Activated naive CD8-positive, alpha-beta T cell treated with anti-CD3 and anti-CD28 coated beads, Interleukin-2, amount 50 U/mL, for 24 hours (primary cell): Measurements from ENCODE around the gene NIPBL.

Experiments used
- ATAC-seq: fragments of 150-1000 bp; cut with Tn5 transposase; one replicate; pipeline ENCODE4 v1.10.0; 2021
- DNase-seq: peaks from one replicate; pipeline ENCODE4 v3.0.0; 2021
- H3K27ac Mint-ChIP-seq: one replicate; pipeline ENCODE4 v1.8.0; 2021; ENCODE audit warnings: mild to moderate bottlenecking, mixed read lengths
- H3K27me3 Mint-ChIP-seq: one replicate; pipeline ENCODE4 v1.8.0; 2021; ENCODE audit warnings: mixed read lengths
- H3K36me3 Mint-ChIP-seq: one replicate; pipeline ENCODE4 v1.8.0; 2021; ENCODE audit warnings: low read depth, mixed read lengths
- H3K4me1 Mint-ChIP-seq: one replicate; pipeline ENCODE4 v1.8.0; 2021; ENCODE audit warnings: mixed read lengths
- H3K4me3 Mint-ChIP-seq: one replicate; pipeline ENCODE4 v1.8.0; 2021; ENCODE audit warnings: mild to moderate bottlenecking, moderate library complexity, mixed read lengths
- H3K9me3 Mint-ChIP-seq: one replicate; pipeline ENCODE4 v1.8.0; 2021; ENCODE audit warnings: mixed read lengths

NIPBL gene

DNA sequence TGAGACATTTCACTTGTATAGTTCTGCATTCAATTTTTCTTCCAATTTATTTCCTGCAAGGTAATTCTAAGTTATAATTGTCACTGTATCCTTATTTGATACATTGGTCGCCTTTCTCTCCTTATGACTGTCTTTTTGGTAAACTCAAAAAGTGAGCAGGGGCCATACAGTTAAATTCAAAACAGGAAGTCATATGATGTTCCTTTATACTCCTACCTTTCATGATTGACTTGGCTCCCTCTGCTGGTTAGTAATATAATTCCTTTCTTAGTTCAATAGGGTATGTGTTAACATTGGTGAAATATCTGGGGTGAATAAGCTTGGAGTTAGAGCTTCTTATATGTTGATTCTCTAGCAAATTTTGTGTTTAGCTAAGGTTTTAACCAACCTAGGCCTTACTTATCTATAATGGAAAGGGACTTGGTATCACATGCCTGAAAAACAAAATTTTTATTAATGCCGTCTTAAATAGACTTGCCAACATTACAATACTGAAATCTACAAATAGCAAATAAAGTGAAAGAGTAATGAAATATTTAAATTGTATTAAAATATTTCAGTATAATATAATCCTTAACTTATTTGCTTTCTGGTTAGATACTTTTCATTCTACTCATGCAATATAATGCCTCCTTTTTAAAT, 6.0 kb upstream of the NIPBL start:
- ATAC-seq: peak; percentile 87
- Mint-ChIP-seq H3K4me3 (no peak overlapping the region), H3K27me3 (no peaks in the 10 kb centered on the region), H3K9me3 (peaks cover 4% of the 10 kb centered on the region), H3K4me1 (peaks cover 38% of the 10 kb centered on the region), H3K36me3 (peaks cover 15% of the 10 kb centered on the region), H3K27ac (no peak overlapping the region)
- DNase-seq: no peak

DNA sequence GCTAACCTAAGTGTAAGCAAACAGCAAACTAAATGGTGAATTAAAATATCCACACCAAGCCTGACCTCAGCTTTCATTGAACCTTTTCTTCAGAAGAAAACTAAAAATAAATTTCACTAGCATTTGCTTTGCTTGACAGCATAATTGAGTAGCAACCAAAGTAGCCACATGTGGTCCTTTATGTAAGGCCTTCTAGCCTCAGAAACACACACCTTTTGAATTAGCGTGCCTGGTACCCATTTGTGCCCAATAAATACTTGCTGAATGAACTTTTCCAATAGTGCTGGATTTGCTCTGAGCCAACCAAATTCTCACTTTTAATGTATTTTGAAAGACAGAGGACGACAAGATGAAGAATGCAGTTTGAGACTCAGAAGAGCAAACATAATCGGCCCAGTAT, 2.1 kb upstream of the NIPBL start:
- Mint-ChIP-seq H3K4me1 (peaks cover 50% of the 10 kb centered on the region), H3K9me3 (no peaks in the 10 kb centered on the region)

DNA sequence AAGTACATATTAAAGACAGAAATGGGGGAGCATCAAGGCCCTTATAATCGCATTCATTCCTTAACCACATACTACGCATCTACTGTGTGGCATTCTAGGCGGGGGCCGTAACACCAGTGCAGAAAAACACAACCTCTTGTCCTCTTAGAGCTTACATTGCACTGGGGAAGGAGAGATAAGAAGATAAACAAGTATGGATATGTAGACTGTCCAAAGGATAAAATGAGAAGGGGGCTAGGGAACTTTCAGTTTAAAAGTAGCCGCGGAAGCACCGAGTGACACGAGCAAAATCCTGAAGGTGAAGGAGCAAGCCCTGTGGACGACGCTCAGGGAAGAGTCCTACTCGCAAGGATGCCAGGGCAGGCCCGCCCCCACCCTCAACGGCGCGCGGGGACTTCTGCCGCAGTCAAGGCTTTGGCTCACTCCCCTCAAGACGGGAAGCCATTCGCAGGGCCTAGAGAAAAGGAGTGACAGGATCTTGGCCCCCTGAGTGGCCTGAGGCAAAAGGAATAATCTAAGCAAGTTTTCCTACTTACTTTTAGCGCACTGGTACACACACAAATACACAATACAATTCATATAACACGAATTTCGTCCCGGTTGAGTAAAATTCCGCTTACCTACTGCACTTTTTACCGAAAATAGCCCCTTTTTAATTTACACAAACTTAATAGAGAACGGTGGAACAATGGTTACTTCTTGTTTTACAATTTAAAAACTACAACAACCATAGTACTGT, 1.3 kb upstream of the NIPBL start:
- ATAC-seq (peak; percentile 16), DNase-seq (peak; percentile 65)
- peak overlapping the region; percentile 98 for H3K27ac Mint-ChIP-seq
- peak overlapping the region; percentile 89 for H3K4me3 Mint-ChIP-seq
- H3K27me3 Mint-ChIP-seq: no peaks in the 10 kb centered on the region
- H3K4me1 Mint-ChIP-seq: peaks cover 51% of the 10 kb centered on the region
- H3K9me3 Mint-ChIP-seq: no peaks in the 10 kb centered on the region
- peaks cover 11% of the 10 kb centered on the region for H3K36me3 Mint-ChIP-seq

More for the DNA sequence above, 2.1 kb upstream of the NIPBL start:
- Mint-ChIP-seq H3K4me3 (peak overlapping the region; percentile 89), H3K27me3 (no peaks in the 10 kb centered on the region), H3K27ac (peak overlapping the region; percentile 24), H3K36me3 (peaks cover 11% of the 10 kb centered on the region)
- no peak for DNase-seq
- no peak for ATAC-seq

DNA sequence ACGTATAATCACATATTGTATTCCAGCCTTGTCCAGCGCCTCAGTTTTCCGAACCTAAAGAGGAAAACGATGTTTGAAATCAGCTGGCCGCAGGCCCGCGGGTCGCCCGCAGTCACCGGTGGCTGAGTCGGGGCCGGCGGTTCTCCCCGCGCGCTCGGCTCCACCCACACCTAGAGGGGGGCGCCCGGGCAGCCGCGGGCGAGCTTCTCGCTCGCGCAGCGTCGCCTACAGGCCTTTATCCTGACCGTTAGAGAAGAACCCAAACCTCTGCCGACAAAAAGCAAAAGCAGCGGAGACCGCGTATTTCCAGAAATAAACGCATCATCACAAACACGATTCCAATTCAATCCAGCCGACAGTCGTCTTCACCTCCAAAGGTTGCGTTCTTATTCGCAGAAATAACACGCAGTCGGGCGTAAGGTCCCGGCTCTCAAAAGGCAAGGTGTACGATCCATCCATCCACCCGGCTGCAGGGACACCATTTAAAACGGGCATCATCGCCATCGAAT, 725 bp upstream of the NIPBL start:
- peak overlapping the region; percentile 89 for H3K4me3 Mint-ChIP-seq
- H3K27ac Mint-ChIP-seq: peak overlapping the region; percentile 98
- ATAC-seq (peak; percentile 66), DNase-seq (peak; percentile 76)
- H3K9me3 Mint-ChIP-seq: no peaks in the 10 kb centered on the region
- no peaks in the 10 kb centered on the region for H3K27me3 Mint-ChIP-seq
- H3K36me3 Mint-ChIP-seq: peaks cover 9% of the 10 kb centered on the region
- H3K4me1 Mint-ChIP-seq: peaks cover 52% of the 10 kb centered on the region

DNA sequence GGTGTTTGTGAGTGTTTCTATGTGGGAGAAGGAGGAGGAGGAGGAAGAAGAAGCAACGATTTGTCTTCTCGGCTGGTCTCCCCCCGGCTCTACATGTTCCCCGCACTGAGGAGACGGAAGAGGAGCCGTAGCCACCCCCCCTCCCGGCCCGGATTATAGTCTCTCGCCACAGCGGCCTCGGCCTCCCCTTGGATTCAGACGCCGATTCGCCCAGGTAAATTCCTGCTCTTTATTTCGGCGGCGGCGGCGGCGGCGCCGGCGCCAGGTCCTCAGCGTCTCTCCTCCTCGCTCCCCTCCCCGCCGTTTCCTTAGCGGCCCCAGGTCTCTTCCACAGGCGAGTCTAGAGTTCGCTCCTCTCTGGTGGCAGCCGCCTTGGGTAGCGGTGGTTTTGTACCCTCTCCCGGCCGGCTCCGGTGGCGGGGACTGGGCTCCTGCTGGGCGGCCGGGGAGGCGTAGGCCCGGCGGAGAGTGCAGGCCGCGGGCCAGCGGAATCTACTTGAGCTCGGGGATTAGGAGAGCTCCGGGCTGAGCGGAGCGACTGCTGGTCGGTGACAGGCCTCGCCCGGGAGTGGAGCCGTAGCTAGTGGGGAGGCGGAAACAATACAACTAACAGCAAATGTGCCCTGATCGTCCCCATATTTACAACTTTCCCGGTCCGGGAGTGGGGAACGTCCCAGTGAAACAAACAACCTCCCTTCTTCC, 547 bp downstream of the NIPBL start:
- Mint-ChIP-seq H3K36me3 (peaks cover 9% of the 10 kb centered on the region), H3K27me3 (no peaks in the 10 kb centered on the region), H3K27ac (peak overlapping the region; percentile 98), H3K9me3 (no peaks in the 10 kb centered on the region), H3K4me3 (peak overlapping the region; percentile 89), H3K4me1 (peaks cover 57% of the 10 kb centered on the region)
- ATAC-seq: peak; percentile 45
- DNase-seq: peak; percentile 59

DNA sequence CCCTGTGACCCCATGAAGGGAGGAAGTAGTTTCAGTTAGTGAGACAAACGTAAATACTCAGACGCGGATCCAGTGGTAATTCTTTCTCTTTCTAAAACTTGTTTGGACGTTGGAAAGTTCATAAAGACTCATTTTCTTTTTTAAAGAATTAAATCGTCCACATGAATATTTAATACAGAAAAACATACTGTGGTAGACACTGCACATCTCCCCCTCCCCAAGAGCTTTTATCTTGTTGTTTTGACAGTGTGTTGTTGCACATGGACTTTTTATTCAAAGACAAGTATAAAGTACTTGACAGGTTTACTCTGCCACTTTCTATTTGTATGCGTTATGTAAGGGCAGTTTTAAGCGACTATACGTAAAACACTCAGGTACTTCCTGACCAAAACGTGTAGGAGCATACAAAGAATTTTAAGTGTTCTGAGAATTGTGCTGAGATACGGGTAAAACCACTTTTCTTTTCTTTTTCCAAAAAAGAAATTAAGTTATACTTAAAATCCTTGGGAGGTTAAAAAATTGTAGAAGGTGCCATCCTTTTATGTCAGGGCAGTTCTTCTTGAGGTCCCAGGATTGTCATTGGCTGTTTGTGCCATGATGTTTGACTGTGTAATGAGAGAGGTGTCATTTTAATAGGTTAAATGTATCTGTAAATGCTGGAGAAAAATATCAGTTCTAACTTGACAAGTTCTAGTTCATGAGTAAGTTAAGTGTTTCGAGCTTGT, 1.3 kb downstream of the NIPBL start:
- ATAC-seq: peak; percentile 13
- Mint-ChIP-seq H3K36me3 (peaks cover 7% of the 10 kb centered on the region), H3K4me1 (peaks cover 59% of the 10 kb centered on the region)

DNA sequence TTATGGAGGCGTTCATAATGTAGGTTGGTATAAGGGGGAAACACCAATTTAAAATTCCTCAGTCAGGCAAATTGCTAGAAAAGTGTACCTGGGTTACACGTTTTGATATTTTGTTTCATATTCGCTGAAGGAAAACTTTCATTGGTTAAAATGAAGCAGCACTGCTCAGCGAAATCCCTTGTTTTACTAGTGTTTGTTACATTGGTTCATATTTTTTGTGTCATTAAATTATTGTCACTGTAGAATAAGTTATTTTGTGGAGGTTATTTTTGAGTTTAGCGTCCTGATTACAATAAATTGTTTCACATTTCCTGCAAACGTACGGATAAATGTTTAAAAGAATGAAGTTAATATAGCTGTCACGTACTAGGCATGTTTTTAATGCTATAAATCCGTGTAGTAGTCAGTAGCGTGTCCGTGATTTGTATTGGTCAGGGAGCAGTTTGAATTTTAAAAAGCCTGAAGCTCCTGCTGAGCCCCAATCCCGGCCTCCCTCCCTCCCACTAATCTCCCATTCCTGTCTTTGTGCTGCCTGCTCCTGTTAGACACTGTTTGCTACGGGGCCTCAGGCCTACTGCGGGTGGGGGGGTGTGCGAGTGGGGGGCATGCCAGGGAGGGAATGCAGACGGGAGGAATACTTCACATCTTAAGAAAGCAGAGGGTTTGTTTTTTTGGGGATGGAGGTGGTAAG, 2.0 kb downstream of the NIPBL start:
- peaks cover 7% of the 10 kb centered on the region for H3K36me3 Mint-ChIP-seq
- H3K9me3 Mint-ChIP-seq: no peaks in the 10 kb centered on the region
- ATAC-seq: no peak
- peaks cover 53% of the 10 kb centered on the region for H3K4me1 Mint-ChIP-seq
- peak overlapping the region; percentile 98 for H3K27ac Mint-ChIP-seq
- DNase-seq: no peak
- peak overlapping the region; percentile 89 for H3K4me3 Mint-ChIP-seq
- no peaks in the 10 kb centered on the region for H3K27me3 Mint-ChIP-seq

More for the DNA sequence above, 1.3 kb downstream of the NIPBL start:
- H3K27ac Mint-ChIP-seq: peak overlapping the region; percentile 98
- H3K9me3 Mint-ChIP-seq: no peaks in the 10 kb centered on the region
- H3K4me3 Mint-ChIP-seq: peak overlapping the region; percentile 89
- DNase-seq: no peak
- no peaks in the 10 kb centered on the region for H3K27me3 Mint-ChIP-seq

DNA sequence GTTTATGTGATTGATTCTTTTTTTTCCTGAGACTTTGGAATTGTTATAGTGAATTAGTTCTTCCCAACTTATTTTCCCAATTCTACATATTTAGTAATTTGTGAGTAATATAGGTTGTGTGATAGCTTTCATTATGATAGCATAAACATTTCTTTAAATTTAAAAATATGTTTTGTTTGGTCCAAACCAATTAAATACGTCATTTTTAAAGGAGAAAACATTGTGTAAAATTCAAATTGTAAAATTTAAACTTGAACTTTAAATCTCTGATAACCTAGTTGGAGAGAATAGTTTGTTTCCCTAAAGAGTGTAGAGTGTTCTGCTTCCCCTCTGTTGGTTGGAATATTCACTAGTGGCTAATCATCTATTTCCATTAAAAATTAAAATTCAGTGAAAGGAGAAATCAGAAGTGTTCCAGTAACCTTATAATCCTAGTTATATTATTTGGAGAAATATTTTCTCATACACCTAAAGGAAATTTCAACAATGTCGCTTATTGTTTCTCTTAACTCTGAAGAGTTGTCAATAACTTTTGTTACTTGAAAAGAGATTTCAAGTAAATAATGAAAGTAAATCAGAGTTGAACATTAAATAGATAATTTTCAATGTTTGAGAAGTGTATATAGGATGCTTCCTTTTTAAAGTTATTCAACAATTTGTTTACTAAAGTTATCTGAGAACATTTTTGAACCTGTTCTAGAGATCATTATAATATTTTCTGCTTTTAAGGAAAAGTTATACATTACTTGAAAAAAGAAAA, 2.9 kb downstream of the NIPBL start:
- H3K36me3 Mint-ChIP-seq: peaks cover 7% of the 10 kb centered on the region
- H3K4me3 Mint-ChIP-seq: peak overlapping the region; percentile 89
- peaks cover 52% of the 10 kb centered on the region for H3K4me1 Mint-ChIP-seq
- peak overlapping the region; percentile 98 for H3K27ac Mint-ChIP-seq
- H3K9me3 Mint-ChIP-seq: no peaks in the 10 kb centered on the region
- no peaks in the 10 kb centered on the region for H3K27me3 Mint-ChIP-seq
- ATAC-seq (no peak), DNase-seq (no peak)

DNA sequence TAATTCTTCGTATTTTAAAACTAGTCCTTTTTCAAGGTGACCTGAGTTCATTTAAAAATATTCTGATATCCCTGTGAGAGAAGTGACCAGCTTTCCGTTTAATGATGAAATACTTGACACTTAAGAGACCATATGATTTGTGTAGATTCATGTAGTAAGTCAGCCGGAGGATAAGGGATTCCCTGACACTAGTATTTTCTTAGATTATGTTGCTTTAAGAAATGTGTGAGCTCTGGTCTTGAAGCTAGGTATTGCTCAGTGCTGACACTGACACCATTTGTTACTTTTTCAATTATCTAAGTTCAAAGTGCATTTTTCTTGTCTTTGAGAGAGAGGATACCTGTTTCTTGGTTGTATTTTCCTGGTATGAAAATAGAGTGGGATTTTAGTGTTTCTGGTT, 4.2 kb downstream of the NIPBL start:
- H3K27ac Mint-ChIP-seq: no peak overlapping the region
- H3K36me3 Mint-ChIP-seq: peaks cover 6% of the 10 kb centered on the region
- no peaks in the 10 kb centered on the region for H3K9me3 Mint-ChIP-seq
- H3K4me1 Mint-ChIP-seq: peaks cover 56% of the 10 kb centered on the region
- DNase-seq (no peak), ATAC-seq (no peak)
- no peaks in the 10 kb centered on the region for H3K27me3 Mint-ChIP-seq
- peak overlapping the region; percentile 19 for H3K4me3 Mint-ChIP-seq

DNA sequence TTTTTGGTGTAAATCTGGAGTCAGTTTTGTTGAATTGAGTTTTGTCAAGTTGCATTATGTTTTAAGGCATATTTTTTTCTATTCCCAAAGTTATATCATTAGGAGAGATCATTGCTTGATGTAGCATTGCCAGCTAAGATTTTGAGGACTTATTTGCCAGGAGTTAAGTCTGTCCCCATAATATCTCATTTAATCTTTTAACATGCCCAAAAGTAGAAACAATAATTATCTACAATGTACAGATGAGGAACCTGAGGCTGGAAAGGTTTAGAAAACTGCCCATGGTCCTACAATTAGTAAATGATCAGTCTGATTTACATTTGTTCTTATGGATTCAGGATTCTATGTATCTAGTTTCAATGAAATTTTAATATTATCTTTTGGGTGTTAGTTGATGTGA, 4.7 kb downstream of the NIPBL start:
- peaks cover 6% of the 10 kb centered on the region for H3K36me3 Mint-ChIP-seq
- no peak for ATAC-seq
- no peaks in the 10 kb centered on the region for H3K9me3 Mint-ChIP-seq
- peak overlapping the region; percentile 30 for H3K27ac Mint-ChIP-seq
- DNase-seq: no peak
- no peak overlapping the region for H3K4me3 Mint-ChIP-seq
- no peaks in the 10 kb centered on the region for H3K27me3 Mint-ChIP-seq
- peaks cover 61% of the 10 kb centered on the region for H3K4me1 Mint-ChIP-seq

DNA sequence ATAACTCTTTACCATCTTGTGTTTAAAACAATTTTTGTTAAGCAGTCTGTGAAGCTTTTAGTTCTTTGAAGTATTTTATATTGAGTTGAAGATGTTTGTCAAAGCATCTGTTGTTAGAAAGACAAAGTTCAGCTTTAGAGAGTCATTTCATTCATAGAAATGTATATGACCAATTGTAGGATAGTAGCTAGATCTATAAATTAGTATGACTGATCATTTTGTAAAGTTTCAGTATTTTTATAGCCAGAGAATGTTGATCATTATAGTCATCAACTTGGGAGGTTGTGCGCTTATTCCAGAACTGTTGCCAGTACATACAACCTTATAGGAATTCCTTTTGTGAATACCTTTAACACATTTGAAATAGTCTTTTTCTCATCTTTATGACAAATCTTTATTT, 5.2 kb downstream of the NIPBL start:
- no peak for DNase-seq
- Mint-ChIP-seq H3K4me1 (peaks cover 66% of the 10 kb centered on the region), H3K27me3 (no peaks in the 10 kb centered on the region), H3K36me3 (peaks cover 9% of the 10 kb centered on the region), H3K4me3 (peak overlapping the region; percentile 25), H3K9me3 (no peaks in the 10 kb centered on the region), H3K27ac (peak overlapping the region; percentile 57)
- no peak for ATAC-seq

DNA sequence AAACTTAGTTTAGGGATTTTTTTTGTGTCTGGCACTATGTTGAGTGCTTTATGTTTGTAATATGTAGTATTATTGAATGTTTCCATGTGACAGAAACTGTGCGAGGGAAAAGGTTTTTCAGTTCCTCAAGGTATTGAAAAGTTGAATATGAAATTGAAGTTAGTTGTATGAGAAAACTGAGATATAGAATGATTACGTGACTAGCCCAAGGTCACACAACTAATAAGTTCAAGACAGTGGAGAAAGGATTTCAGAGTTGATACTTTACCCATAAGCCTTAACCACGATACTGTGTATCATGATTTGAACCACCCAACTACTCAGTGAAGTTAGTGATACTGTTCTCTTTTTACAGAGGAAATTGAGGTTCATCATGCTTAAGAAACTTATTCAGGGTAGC, 5.7 kb downstream of the NIPBL start:
- Mint-ChIP-seq H3K27me3 (no peaks in the 10 kb centered on the region), H3K9me3 (no peaks in the 10 kb centered on the region), H3K4me1 (peaks cover 71% of the 10 kb centered on the region), H3K4me3 (peak overlapping the region; percentile 25), H3K27ac (peak overlapping the region; percentile 57), H3K36me3 (peaks cover 9% of the 10 kb centered on the region)
- ATAC-seq (peak; percentile 55), DNase-seq (no peak)

DNA sequence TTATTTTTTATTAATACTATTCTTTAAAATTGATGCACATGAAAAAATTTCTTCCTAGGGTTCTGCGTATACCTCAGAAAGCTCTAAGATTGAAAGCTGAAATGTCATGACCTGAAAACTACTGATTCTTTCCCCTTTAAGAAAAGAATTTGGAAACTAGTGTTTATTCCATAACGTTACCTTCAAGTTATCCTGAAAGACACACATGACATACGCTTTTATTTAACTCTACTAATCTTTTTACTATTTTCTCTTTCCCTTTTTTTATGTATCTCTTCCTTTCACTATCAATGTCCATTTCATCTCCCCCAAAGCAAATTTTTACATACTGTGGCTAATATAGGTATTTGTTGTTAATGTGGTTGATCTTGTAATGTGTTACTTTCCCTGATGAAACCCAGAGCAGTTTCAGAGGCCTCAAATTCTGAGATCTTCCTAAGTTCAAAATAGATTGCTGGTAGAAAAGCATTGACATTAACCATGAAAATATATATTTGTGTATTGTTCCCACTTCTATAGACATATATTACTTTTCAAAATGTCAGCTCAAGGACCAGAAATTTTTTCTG, 7.4 kb downstream of the NIPBL start:
- Mint-ChIP-seq H3K27me3 (no peaks in the 10 kb centered on the region), H3K36me3 (peaks cover 11% of the 10 kb centered on the region), H3K27ac (peak overlapping the region; percentile 4), H3K9me3 (no peaks in the 10 kb centered on the region), H3K4me3 (no peak overlapping the region), H3K4me1 (peaks cover 79% of the 10 kb centered on the region)
- no peak for ATAC-seq
- DNase-seq: no peak
